Sigmoid colon (tissue), 4 donors: Measurements from ENCODE around the gene PRDM16.

Experiments used
- EP300 ChIP-seq, 4 donors: sonication (generic); formaldehyde crosslinking; IDR thresholded peaks; one replicate each; pipeline ENCODE4 v1.6.1; 2017; ENCODE audit warnings: antibody characterized with exemption in 4 of 4
- POLR2A ChIP-seq, 2 donors: fragments of 450-650 bp; IDR thresholded peaks; one replicate each; pipeline ENCODE4 v1.6.1; 2016; ENCODE audit warnings: antibody characterized with exemption in 2 of 2, mild to moderate bottlenecking in 2 of 2, moderate library complexity in 2 of 2
- TF ChIP-seq, protein P1 (sequence below), 4 experiments: fragments of 450-650 bp in 3 of 4; fragments of 200-600 bp in 1 of 4; IDR thresholded peaks; one replicate each; pipeline ENCODE4 v1.5.1; 2016 to 2019; ENCODE audit warnings: antibody characterized with exemption in 4 of 4, mild to moderate bottlenecking in 3 of 4, moderate library complexity in 2 of 4

DNA sequence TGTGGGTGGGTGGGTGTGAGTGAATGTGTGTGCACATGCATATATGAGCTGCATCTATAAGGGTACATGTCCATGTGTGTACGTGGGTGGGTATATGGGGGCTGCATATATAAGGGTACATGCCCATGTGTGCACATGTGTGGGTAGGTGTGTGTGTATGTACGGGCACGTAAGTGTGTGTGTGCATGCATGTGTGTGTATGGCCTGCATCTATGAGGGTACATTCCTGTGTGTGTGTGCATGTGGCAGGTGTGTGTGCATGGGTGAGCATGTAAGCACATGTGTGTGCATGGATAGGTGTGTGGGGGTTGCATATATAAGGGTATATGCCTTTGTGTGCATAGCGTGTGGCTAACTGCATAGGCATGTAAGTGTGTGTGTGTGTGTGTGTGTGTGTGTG is 204.4 kb downstream of the PRDM16 start:
- TF ChIP-seq, protein P1, sequence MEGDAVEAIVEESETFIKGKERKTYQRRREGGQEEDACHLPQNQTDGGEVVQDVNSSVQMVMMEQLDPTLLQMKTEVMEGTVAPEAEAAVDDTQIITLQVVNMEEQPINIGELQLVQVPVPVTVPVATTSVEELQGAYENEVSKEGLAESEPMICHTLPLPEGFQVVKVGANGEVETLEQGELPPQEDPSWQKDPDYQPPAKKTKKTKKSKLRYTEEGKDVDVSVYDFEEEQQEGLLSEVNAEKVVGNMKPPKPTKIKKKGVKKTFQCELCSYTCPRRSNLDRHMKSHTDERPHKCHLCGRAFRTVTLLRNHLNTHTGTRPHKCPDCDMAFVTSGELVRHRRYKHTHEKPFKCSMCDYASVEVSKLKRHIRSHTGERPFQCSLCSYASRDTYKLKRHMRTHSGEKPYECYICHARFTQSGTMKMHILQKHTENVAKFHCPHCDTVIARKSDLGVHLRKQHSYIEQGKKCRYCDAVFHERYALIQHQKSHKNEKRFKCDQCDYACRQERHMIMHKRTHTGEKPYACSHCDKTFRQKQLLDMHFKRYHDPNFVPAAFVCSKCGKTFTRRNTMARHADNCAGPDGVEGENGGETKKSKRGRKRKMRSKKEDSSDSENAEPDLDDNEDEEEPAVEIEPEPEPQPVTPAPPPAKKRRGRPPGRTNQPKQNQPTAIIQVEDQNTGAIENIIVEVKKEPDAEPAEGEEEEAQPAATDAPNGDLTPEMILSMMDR (IDR thresholded peaks at IDR 0.05): no peak
- no peak for TF ChIP-seq EP300 (IDR thresholded peaks at IDR 0.05)
- no peak for TF ChIP-seq POLR2A (IDR thresholded peaks at IDR 0.05)
